Measurements from ENCODE around the gene SMIM9. TPM values are rescaled to one million over a fixed set of nuclear protein-coding genes. Genes with fewer than 3 reads are reported as not detected.

Gene SMIM9
- total RNA-seq, 1 donor from 2014 or later: not detected

GRCh38 chrX:154815274-154815818, 19.1 kb downstream of the SMIM9 start:
- no peak for DNase-seq

GRCh38 chrX:154813801-154814200, 20.7 kb downstream of the SMIM9 start:
- no peak for DNase-seq

DNA sequence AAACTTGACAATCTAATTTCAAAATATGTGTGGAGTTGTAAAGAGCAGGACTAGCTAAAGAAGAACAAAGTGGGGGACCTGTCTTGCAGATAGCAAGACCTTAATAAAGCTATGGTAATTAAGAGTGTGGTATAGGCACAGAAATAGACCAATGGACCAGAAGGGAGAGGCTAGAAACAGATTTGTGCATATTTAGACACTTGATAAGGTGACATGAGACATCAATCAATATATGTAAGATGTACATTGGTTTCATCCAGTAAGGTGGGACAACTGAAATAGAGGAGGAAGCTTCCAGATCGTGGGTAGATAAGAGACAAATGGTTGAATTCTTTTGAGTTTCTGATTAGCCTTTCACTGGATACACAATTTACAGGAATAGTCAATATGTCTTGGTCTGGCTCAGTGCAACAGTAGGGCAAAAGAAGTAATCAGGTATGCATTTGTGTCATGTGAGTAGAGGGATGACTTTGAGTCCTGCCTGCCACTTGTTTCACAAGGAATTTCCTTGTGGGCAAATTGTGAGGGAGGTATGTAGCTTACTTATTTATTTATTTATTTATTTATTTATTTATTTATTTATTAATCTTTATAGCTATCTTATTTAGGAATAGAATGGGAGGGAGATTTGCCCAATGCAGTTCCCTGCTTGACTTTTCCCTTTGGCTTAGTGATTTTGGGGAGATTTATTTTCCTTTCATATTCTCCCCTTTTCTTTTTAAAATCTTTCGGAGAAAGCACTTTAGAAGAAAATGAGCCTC, 21.9 kb downstream of the SMIM9 start:
- no peak for DNase-seq

DNA sequence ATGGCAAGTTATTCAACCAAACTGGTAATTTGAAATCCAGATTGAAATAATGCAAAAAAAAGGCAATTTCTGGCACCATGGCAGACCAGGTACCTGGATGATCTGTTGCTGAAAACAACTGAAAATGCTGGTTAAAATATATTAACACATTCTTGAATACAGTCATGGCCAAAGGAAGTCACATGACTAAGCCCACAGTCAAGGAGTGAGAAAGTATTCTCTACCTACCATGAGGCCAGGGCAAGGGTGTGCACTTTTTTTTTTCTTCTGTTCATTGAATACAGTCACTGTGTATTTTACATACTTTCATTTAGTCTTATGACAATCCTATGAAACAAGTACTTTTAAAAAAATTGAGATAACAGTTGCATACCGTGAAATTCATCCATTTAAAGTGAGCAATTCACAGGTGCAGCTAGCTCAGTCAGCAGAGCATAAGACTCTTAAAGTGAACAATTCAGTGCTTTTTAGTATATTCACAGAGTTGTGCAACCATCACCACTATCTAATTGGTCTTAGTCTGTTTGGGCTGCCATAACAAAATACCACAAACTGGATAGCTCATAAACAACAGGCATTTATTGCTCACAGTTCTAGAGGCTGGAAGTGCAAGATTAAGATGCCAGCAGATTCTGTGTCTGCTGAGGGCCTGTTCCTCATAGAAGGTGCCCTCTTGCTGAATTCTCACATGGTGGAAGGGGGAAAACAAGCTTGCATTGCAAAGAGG, 24.4 kb downstream of the SMIM9 start:
- no peak for DNase-seq

DNA sequence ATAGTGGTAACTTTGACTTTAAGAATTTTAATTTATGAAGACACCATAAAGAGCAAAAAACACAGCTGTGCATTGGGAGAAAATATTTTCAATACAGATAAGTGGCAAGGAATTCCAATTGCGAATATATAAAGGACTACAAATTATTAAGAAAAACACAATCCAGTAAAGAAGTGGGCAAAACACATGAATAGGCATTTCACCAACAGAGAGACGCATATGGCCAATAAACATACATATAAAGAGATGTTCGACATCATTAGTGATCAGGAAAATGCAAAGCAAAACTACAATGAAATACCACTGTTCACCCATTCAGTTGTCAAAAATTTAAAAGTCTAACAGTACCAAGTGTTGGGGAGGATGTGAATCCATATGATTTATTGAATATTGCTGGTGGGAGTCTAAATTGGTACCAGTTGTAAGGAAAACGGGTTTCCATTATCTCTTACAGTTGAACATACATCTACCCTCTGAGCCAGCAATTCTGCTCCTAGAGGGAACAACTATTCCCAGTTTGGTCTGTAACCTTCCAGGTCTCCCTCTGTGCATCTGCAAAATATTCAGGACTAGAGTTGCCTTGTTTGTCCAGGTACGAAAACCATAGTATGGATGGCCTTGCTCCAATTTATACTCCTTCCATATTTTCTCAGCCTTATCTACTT, 27.5 kb downstream of the SMIM9 start:
- no peak for DNase-seq

DNA sequence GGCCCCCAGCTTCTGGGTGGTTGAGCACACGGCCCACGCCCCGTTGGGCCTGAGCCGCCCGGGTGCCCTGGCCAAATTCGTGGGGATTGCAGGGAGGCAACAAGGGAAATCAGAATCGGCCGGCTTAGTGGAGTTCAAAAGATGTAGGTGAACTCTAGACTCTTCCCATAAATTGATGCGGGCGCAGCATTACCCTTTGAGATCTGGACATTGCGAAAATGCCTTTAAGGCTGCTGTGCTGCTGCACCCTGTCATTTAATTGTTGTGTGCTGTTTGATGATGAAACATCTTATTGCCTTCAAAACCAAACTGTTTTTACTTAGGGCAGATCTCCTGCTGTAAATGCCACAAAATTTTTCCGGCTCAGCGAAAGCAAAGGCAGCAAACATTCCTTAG, 28.8 kb downstream of the SMIM9 start:
- DNase-seq: no peak

GRCh38 chrX:154804957-154805695, 29.3 kb downstream of the SMIM9 start, which contains the start of gene MPP1:
Gene MPP1 (minus strand): TSS chrX:154805485. CDS start chrX:154805373, 112 bp downstream.
- peak; percentile 79 for DNase-seq

- DNase-seq: no peak
Observed at GRCh38 chrX:154804261-154804956, 30.1 kb downstream of the SMIM9 start.

GRCh38 chrX:154802947-154803346, 31.5 kb downstream of the SMIM9 start:
- DNase-seq: no peak

GRCh38 chrX:154800478-154801210, 33.8 kb downstream of the SMIM9 start:
- DNase-seq: peak; percentile 15

- DNase-seq: peak; percentile 86
Observed at GRCh38 chrX:154799556-154800348, 34.7 kb downstream of the SMIM9 start.

GRCh38 chrX:154797006-154797405, 37.5 kb downstream of the SMIM9 start:
- peak; percentile 24 for DNase-seq

DNA sequence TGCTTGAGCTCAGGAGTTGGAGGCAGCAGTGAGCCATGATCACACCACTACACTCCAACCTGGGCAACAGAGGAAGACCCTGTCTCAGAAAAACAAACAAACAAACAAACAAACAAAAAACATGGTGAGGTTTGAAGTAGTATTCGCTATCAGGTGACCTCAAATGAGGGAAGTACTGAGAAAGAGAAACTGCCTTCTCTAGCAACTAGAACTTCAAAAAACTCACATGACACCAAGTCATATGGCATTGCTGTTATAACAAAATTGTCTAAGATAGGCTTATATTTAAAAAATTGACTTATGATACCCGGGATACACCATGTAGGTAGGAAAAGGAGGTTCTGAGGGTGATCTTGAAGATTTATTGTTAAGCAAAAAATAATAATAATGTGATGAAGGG, 39.4 kb downstream of the SMIM9 start:
- no peak for DNase-seq

DNA sequence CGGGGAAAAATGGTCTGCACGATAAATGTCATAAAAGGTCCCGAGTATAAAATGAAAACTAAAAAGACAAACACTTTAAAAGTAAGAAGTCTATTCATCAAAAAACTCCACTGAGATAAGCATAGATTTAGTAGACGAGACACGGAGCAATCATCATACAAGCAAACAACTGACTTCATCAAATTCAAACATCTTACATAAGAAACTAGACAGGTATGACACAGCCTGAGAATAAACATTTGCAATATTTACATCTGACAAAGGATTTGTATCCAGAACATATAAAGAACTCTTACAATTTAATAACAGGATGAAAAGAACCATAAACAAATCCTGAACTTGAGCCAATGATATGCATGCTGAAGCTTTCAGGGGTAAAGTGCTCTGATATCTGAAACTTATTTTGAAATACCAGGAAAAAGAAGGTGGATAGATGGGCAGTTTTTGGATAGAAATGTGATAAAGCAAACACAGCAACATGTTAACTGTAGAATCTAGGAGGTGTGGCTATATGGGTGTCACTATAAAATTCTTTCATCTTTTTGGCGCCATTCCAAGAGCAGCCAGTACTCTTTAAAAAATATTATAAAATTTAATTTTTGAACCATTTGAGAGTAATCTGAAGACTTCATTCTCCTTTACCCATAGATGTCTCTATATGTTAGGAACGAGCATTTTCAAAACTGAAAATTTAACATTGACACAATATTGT, 41.2 kb downstream of the SMIM9 start:
- DNase-seq: no peak

DNA sequence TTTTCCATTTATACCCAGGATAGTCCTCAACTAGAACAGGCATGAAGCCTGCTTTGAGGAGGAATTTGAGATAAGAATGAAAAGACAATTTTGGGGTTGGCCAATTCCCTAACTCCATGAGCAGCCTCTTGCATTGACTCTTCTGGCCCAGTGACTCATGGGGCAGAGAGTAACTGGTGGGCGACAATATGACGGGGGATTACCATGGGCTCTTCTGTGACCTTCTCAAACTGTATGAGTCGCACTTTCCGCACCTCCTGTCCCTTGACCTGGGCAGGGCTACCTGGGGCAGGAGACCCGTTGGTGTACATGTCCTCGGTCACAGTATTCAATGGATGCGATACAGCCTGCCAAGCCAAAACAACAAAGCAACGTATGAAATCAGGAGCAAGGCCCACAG, 42.5 kb downstream of the SMIM9 start:
- DNase-seq: no peak

DNA sequence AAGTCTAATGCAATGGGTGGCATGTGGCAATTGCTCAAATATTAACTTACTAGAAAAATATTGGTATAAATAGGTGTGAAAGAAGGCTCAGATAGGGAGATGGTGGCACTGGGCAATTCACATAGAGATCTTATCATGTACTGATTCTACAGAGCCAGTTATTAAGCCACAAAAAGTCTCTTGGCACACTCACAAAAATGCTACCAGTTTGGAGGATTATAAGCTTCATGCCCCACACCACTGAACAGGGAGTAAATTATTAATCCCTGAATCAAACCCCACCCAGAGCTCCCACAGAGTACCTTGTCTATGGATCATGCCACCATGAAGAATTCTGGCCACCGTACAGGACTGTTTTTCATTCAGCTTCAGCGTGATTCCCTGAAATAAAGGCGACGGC, 43.0 kb downstream of the SMIM9 start:
- DNase-seq: no peak

DNA sequence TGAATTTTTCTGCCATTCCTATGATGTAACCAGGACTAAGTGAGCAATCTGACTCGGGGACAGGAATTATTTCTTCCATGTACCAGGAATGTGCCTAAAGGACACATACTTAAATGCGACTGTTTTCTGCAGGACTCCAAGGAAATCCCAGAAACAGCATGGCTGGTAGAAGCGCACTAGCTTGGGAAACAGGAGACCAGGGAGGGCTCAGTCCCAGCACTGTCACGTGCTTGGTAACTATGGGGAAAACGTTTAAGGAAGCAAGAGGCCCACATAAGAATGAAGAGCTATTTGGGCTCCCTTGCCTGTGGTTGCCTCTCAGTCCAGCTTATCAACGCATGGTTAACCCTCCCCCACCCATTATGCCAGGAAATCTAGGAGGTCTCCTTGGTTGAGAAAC, 48.7 kb downstream of the SMIM9 start:
- no peak for DNase-seq

- DNase-seq: no peak
Observed at GRCh38 chrX:154784149-154784995, 50.1 kb downstream of the SMIM9 start.

DNA sequence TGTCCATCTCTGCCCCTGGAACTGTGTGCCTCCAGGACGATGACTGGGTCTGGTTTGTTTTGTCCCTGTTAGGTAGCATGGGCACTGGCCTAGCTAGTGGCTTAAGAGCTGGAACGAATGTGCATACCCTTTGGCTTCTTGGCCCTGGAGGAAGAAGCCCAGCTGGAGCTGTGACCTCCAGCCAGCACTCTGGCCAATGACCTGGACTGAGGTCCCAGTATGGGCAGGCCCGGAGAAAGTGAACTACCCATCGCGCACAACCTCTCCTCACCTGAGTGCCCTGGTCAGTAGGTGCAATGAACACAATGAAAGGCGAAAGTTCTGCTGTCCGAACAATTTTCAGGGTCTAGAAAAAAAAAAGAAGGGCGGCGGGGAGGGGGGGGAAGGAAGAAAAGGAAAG, 53.5 kb downstream of the SMIM9 start:
- DNase-seq: no peak
